Sigmoid colon (tissue), 3 donors: ENCODE measurements around the gene IQCK.

ENCODE experiments used
- POLR2A ChIP-seq, 2 donors: fragments of 450-650 bp; IDR thresholded peaks; one replicate each; pipeline ENCODE4 v1.6.1; 2016; ENCODE audit warnings: antibody characterized with exemption in 2 of 2, mild to moderate bottlenecking in 2 of 2, moderate library complexity in 2 of 2
- TF ChIP-seq, protein P1 (sequence below), 4 experiments: fragments of 450-650 bp in 3 of 4; fragments of 200-600 bp in 1 of 4; IDR thresholded peaks; one replicate each; pipeline ENCODE4 v1.5.1; 2016 to 2019; ENCODE audit warnings: antibody characterized with exemption in 4 of 4, mild to moderate bottlenecking in 3 of 4, moderate library complexity in 2 of 4

DNA sequence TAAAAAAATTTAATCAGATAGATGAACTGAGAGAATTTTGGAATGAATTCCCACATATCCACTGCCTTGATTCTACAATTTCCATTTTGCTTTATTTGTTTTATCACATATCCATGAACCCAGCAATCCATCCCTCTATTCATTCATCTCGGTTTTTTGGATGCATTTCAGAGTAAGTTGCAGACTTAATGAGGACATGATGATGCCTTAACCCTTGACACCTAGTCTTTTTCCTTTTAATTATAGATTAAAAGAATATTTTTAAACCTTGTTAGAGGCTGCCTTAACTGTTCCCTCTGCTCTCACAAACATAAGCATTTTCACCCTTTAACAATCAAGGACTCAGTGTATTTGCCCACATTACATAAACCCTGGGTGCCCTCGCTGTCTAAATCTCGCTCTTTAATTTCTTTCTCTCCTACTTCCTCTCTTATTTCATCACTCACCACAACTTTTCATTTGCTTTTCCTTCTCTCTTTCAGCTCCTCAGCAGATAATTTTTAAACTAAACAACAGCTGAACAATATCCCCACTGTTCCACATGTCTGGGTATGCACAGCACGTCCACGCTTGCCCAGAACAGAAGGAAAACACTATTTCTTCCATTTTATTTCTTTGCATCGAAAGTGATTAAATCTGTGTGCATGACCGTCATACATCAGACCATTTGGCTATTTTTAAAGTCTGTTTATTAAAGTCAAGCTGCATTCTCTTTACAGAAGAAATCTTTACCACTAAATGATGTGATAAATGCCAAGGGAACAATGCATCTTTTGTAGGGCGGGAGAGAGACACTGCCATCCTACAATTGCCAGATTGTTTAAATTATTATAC is 39.9 kb downstream of the IQCK start:
- TF ChIP-seq, protein P1, sequence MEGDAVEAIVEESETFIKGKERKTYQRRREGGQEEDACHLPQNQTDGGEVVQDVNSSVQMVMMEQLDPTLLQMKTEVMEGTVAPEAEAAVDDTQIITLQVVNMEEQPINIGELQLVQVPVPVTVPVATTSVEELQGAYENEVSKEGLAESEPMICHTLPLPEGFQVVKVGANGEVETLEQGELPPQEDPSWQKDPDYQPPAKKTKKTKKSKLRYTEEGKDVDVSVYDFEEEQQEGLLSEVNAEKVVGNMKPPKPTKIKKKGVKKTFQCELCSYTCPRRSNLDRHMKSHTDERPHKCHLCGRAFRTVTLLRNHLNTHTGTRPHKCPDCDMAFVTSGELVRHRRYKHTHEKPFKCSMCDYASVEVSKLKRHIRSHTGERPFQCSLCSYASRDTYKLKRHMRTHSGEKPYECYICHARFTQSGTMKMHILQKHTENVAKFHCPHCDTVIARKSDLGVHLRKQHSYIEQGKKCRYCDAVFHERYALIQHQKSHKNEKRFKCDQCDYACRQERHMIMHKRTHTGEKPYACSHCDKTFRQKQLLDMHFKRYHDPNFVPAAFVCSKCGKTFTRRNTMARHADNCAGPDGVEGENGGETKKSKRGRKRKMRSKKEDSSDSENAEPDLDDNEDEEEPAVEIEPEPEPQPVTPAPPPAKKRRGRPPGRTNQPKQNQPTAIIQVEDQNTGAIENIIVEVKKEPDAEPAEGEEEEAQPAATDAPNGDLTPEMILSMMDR (IDR thresholded peaks at IDR 0.05): no peak
- no peak for TF ChIP-seq POLR2A (IDR thresholded peaks at IDR 0.05)
